HCT116 (cell line): ENCODE results near the gene MOV10. TPM values are rescaled to one million over a fixed set of nuclear protein-coding genes. Genes with fewer than 3 reads are reported as not detected.
"Not testable (repeated sequence)": the region's sequence is repeated elsewhere in the genome, so short reads cannot be mapped to it uniquely, and the experiment has no call there.

Experiments used
- ATAC-seq: fragments of 200-7000 bp; cut with Tn5 transposase; 2 replicates; pipeline ENCODE4 v1.9.1; 2020; ENCODE audit warnings: mild to moderate bottlenecking, moderate library complexity
- BruUV-seq: library from RNA; stranded (reverse); fragments of 400-500 nt; replicated peaks from 2 replicates; lab custom pipeline; 2021; lab: Mats Ljungman, UMichigan
- CTCF ChIA-PET: fragments of 300-600 bp; sonication (Branson Sonifier 250); formaldehyde crosslinking; loops from one replicate; lab custom pipeline; 2021; ENCODE audit warnings: antibody characterized with exemption; lab: Charles Lee
- POLR2A ChIA-PET: fragments of 300-600, 350-600 bp; sonication (Branson Sonifier 250); formaldehyde crosslinking; loops from one replicate; lab custom pipeline; 2021; ENCODE audit warnings: antibody characterized with exemption; lab: Charles Lee
- RAD21 ChIA-PET, 2 experiments: fragments of 300-600 bp; sonication (Branson Sonifier 250); formaldehyde crosslinking; loops; one replicate each; lab custom pipeline; 2023; ENCODE audit warnings: low total read pairs in 2 of 2; ENCODE audit not compliant: uncharacterized antibody in 2 of 2, unreplicated experiment in 2 of 2, low non-redundant PET in 1 of 2; lab: Charles Lee
- DNase-seq: peaks from one replicate; pipeline ENCODE4 v3.0.0-alpha.2; 2010; ENCODE audit warnings: low read depth, low spot score
- H2AFZ ChIP-seq: fragments of 200-600 bp; shearing (Covaris generic), sonication (generic); 2 replicates; pipeline ENCODE4 v1.6.1; 2017; ENCODE audit warnings: low read depth, mixed run types, mixed read lengths, antibody characterized with exemption, low read length; ENCODE audit not compliant: poor library complexity, severe bottlenecking
- H3K27ac ChIP-seq: 2 replicates; pipeline ENCODE4 v1.5.1; 2012; ENCODE audit warnings: low read depth, low read length
- H3K27me3 ChIP-seq: fragments of 200-600 bp; sonication (generic); 2 replicates; pipeline ENCODE4 v1.6.1; 2016; ENCODE audit warnings: mixed run types, low read length, mixed read lengths; ENCODE audit not compliant: insufficient read depth
- H3K36me3 ChIP-seq, 2 experiments: fragments of 200-500 bp in 1 of 2; fragments of 200-600 bp in 1 of 2; sonication (Bioruptor generic) in 1 of 2; sonication (generic) in 1 of 2; 2 replicates each; pipeline versions ENCODE4 v1.5.1 to v1.6.1; 2014 to 2016; ENCODE audit warnings: low read length in 2 of 2, inconsistent platforms in 1 of 2, mixed read lengths in 1 of 2, mixed run types in 1 of 2; ENCODE audit not compliant: insufficient read depth in 2 of 2, control insufficient read depth in 1 of 2
- H3K4me1 ChIP-seq, 2 experiments: fragments of 200-600 bp in 1 of 2; sonication (generic) in 1 of 2; 2 replicates each; pipeline versions ENCODE4 v1.5.1 to v1.6.1; 2012 to 2017; ENCODE audit warnings: low read length in 2 of 2, inconsistent platforms in 1 of 2, mild to moderate bottlenecking in 1 of 2, mixed read lengths in 1 of 2, mixed run types in 1 of 2, moderate library complexity in 1 of 2; ENCODE audit not compliant: insufficient read depth in 2 of 2, control insufficient read depth in 1 of 2
- H3K4me2 ChIP-seq: fragments of 200-600 bp; sonication (generic); 2 replicates; pipeline ENCODE4 v1.6.1; 2017; ENCODE audit warnings: mixed run types, low read length, mixed read lengths
- H3K4me3 ChIP-seq, 2 experiments: fragments of 200-600 bp in 1 of 2; sonication (generic) in 1 of 2; replicated peaks in 1 of 2; 2 replicates each; pipeline ENCODE4 v1.5.1; 2011 to 2016; ENCODE audit warnings: low read length in 2 of 2, control low read depth in 1 of 2, low read depth in 1 of 2, mild to moderate bottlenecking in 1 of 2, mixed read lengths in 1 of 2, mixed run types in 1 of 2
- H3K79me2 ChIP-seq: fragments of 200-600 bp; sonication (generic); 2 replicates; pipeline ENCODE4 v1.6.1; 2017; ENCODE audit warnings: mild to moderate bottlenecking, mixed run types, low read length, moderate library complexity, mixed read lengths; ENCODE audit not compliant: insufficient read depth
- H3K9ac ChIP-seq: fragments of 200-600 bp; sonication (generic); 2 replicates; pipeline ENCODE4 v1.6.1; 2016; ENCODE audit warnings: low read length, mixed read lengths
- H3K9me2 ChIP-seq: fragments of 200-600 bp; sonication (generic), shearing (Covaris generic); 2 replicates; pipeline ENCODE4 v1.6.1; 2017; ENCODE audit warnings: mixed run types, mild to moderate bottlenecking, moderate library complexity; ENCODE audit not compliant: insufficient read depth
- H3K9me3 ChIP-seq, 2 experiments: fragments of 200-500 bp in 1 of 2; fragments of 200-600 bp in 1 of 2; sonication (Bioruptor generic) in 1 of 2; sonication (generic) in 1 of 2; 2 replicates each; pipeline ENCODE4 v1.6.1; 2014 to 2017; ENCODE audit warnings: low read length in 2 of 2, mixed read lengths in 2 of 2, inconsistent platforms in 1 of 2, low read depth in 1 of 2, mild to moderate bottlenecking in 1 of 2, mixed run types in 1 of 2, moderate library complexity in 1 of 2; ENCODE audit not compliant: control insufficient read depth in 1 of 2, insufficient read depth in 1 of 2
- H4K20me1 ChIP-seq: fragments of 200-600 bp; sonication (generic), shearing (Covaris generic); 2 replicates; pipeline ENCODE4 v1.6.1; 2017; ENCODE audit warnings: mixed run types, mild to moderate bottlenecking, moderate library complexity; ENCODE audit not compliant: insufficient read depth
- EZH2 ChIP-seq: fragments of 200-600 bp; sonication (generic); IDR thresholded peaks from 2 replicates; pipeline ENCODE4 v1.6.1; 2017; ENCODE audit warnings: antibody characterized with exemption, mixed run types
- RAD21 ChIP-seq: IDR thresholded peaks from 2 replicates; pipeline ENCODE4 v1.6.1; 2012; ENCODE audit warnings: low read depth, mild to moderate bottlenecking
- intact Hi-C: fragments of 100-400 bp; cut with micrococcal nuclease; formaldehyde crosslinking; loops from 2 replicates; pipeline ENCODE4 v1.10.0; 2022
- total RNA-seq: library from RNA; stranded (reverse); gene quantifications from one replicate; pipeline ENCODE4 v1.2.1, GENCODE V29; 2021; ENCODE audit not compliant: unreplicated experiment
- TF ChIP-seq, protein P1 (sequence below), 3 experiments: fragments of 200-600 bp in 1 of 3; sonication (generic) in 1 of 3; IDR thresholded peaks in 2 of 3; conservative IDR thresholded peaks in 1 of 3; 2 replicates each; pipeline ENCODE4 v1.5.1; 2012 to 2017; ENCODE audit warnings: low read depth in 2 of 3, low read length in 2 of 3, antibody characterized with exemption in 1 of 3, borderline replicate concordance in 1 of 3, control low read depth in 1 of 3, mild to moderate bottlenecking in 1 of 3, mixed read lengths in 1 of 3, mixed run types in 1 of 3, moderate library complexity in 1 of 3; ENCODE audit not compliant: insufficient read depth in 1 of 3

The MOV10 gene
- total RNA-seq, 1 experiment from 2014 or later, result 109 TPM

DNA sequence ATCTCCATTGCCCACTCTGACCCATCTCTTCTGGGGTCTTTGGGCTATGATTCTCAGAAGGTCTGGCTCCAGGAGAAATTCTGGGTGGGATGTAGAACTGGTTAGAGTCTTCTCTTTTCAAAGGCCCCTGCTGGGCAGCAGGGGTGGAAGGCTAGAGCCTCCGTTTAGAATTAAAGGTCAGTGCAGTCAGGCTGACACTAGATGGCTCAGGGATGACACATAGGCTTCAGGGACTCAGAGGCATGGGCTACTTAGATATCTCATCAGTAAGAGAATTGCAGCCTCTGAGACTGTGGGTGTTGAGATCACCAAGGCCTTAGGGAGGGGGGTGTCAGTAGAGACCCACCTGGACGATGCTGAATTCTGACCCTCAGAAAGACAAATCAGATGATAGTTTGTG lies 53.3 kb downstream of the MOV10 start:
- no TSS peak for BruUV-seq
- POLR2A ChIA-PET, result no interaction called here
- Histone ChIP-seq H3K27ac (no peak overlapping the region), H3K4me3 (no peak overlapping the region), H2AFZ (no peak overlapping the region), H3K36me3 (no peaks in the 10 kb centered on the region), H3K27me3 (no peaks in the 10 kb centered on the region), H3K4me2 (no peak overlapping the region), H3K4me1 (peaks cover 0 to 7% of the 10 kb centered on the region in 2 experiments; a peak in 2 of 4 replicates), H3K9me3 (no peaks in the 10 kb centered on the region), H4K20me1 (no peaks in the 10 kb centered on the region), H3K9me2 (no peaks in the 10 kb centered on the region), H3K9ac (no peak overlapping the region), H3K79me2 (no peaks in the 10 kb centered on the region)
- CTCF ChIA-PET, result interaction anchor here (1.5 kb wide), 1 partner anchor 12 kb away, joined by 7 read pairs; the partner anchor contains the start of gene PPM1J
- TF ChIP-seq RAD21 (peak; percentile 32; the same call in 1 of the 2 replicates), EZH2 (no peak)
- TF ChIP-seq, protein P1, sequence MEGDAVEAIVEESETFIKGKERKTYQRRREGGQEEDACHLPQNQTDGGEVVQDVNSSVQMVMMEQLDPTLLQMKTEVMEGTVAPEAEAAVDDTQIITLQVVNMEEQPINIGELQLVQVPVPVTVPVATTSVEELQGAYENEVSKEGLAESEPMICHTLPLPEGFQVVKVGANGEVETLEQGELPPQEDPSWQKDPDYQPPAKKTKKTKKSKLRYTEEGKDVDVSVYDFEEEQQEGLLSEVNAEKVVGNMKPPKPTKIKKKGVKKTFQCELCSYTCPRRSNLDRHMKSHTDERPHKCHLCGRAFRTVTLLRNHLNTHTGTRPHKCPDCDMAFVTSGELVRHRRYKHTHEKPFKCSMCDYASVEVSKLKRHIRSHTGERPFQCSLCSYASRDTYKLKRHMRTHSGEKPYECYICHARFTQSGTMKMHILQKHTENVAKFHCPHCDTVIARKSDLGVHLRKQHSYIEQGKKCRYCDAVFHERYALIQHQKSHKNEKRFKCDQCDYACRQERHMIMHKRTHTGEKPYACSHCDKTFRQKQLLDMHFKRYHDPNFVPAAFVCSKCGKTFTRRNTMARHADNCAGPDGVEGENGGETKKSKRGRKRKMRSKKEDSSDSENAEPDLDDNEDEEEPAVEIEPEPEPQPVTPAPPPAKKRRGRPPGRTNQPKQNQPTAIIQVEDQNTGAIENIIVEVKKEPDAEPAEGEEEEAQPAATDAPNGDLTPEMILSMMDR (IDR thresholded peaks at IDR 0.05 in 2 of 3, conservative IDR thresholded peaks at IDR 0.05 in 1 of 3; ENCODE audit: borderline replicate concordance in 1 of 3, insufficient read depth in 1 of 3, low read depth in 2 of 3, low read length in 2 of 3), result peak in 1 of 3 experiments; percentile 12; a peak in 1 of 6 replicates
- ATAC-seq, result peak; percentile 81
- DNase-seq, result no peak
- RAD21 ChIA-PET, result no interaction called here
- intact Hi-C loops, result no loop called here

DNA sequence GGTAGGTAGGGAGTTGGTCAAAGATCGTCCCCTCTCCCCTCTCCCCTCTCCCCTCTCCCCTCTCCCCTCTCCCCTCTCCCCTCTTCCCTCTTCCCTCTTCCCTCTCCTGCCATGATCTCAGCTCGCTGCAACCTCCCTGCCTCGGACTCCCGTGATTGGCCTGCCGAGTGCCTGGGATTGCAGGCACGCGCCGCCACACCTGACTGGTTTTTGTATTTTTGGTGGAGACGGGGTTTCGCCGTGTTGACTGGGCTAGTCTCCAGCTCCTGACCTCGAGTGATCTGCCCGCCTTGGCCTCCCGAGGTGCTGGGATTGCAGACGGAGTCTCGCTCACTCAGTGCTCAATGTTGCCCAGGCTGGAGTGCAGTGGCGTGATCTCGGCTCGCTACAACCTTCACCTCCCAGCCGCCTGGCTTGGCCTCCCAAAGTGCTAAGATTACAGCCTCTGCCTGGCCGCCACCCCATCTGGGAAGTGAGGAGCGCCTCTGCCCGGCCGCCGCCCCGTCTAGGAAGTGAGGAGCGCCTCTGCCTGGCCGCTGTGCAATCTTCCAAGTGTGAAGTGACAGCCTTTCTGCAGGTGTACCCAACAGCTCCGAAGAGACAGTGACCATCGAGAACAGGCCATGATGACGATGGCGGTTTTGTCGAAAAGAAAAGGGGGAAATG lies 54.0 kb downstream of the MOV10 start:
- H3K9me3 ChIP-seq, H3K9me2 ChIP-seq, intact Hi-C loops, H3K9ac ChIP-seq, H3K4me3 ChIP-seq, POLR2A ChIA-PET, H3K79me2 ChIP-seq, CTCF ChIA-PET, BruUV-seq, H3K36me3 ChIP-seq, H3K4me2 ChIP-seq, H3K4me1 ChIP-seq, H3K27me3 ChIP-seq, H3K27ac ChIP-seq, H4K20me1 ChIP-seq, RAD21 ChIA-PET, DNase-seq, ATAC-seq, H2AFZ ChIP-seq: not testable (repeated sequence)

GRCh38 chr1:112729011-112729410 lies 54.6 kb downstream of the MOV10 start:
- DNase-seq, H3K9me2 ChIP-seq, H3K79me2 ChIP-seq, POLR2A ChIA-PET, H3K4me2 ChIP-seq, H3K36me3 ChIP-seq, H3K9ac ChIP-seq, H3K4me1 ChIP-seq, H3K9me3 ChIP-seq, ATAC-seq, H2AFZ ChIP-seq, H3K27ac ChIP-seq, H3K27me3 ChIP-seq, H3K4me3 ChIP-seq, intact Hi-C loops, H4K20me1 ChIP-seq, RAD21 ChIA-PET, BruUV-seq: not testable (repeated sequence)
- CTCF ChIA-PET, result interaction anchor here (2.6 kb wide), 2 partner anchors 10 to 76 kb away, joined by 10 to 11 read pairs; a partner anchor contains a TSS
